A204.1 (cell line): Measurements from ENCODE around the gene HECTD4.

Experiments used
- FAIRE-seq: peaks from 2 replicates; lab custom pipeline; 2012; peaks lifted over from hg19 to GRCh38; lab: Jason Lieb, UNC

Gene HECTD4

GRCh38 chr12:112207397-112207924, 174.8 kb downstream of the HECTD4 start:
- no peak for FAIRE-seq

- no peak for FAIRE-seq
These were observed 175.3 kb downstream of the HECTD4 start for GRCh38 chr12:112206944-112207343.

- FAIRE-seq = no peak
These were observed 183.1 kb downstream of the HECTD4 start for GRCh38 chr12:112199136-112199535.

GRCh38 chr12:112198120-112198733, 184.0 kb downstream of the HECTD4 start:
- FAIRE-seq = no peak

- FAIRE-seq = no peak
These were observed 185.9 kb downstream of the HECTD4 start for GRCh38 chr12:112196196-112196875.

GRCh38 chr12:112194601-112195247, 187.5 kb downstream of the HECTD4 start:
- no peak for FAIRE-seq

GRCh38 chr12:112192475-112192874, 189.8 kb downstream of the HECTD4 start:
- FAIRE-seq = no peak

- FAIRE-seq = no peak
These were observed 190.3 kb downstream of the HECTD4 start for GRCh38 chr12:112191840-112192321.

- no peak for FAIRE-seq
These were observed 191.0 kb downstream of the HECTD4 start for GRCh38 chr12:112191201-112191600.

- FAIRE-seq = no peak
These were observed 191.8 kb downstream of the HECTD4 start for GRCh38 chr12:112190231-112191025.

GRCh38 chr12:112188130-112188830, 194.0 kb downstream of the HECTD4 start:
- no peak for FAIRE-seq

- FAIRE-seq = no peak
These were observed 196.9 kb downstream of the HECTD4 start for GRCh38 chr12:112185093-112185923.

GRCh38 chr12:112184056-112184887, 198.0 kb downstream of the HECTD4 start:
- FAIRE-seq = no peak

GRCh38 chr12:112183141-112184021, 198.8 kb downstream of the HECTD4 start:
- FAIRE-seq = no peak

- no peak for FAIRE-seq
These were observed 199.7 kb downstream of the HECTD4 start for GRCh38 chr12:112182499-112182898.

- no peak for FAIRE-seq
These were observed 201.8 kb downstream of the HECTD4 start for GRCh38 chr12:112180422-112180821.

GRCh38 chr12:112179916-112180315, 202.3 kb downstream of the HECTD4 start:
- no peak for FAIRE-seq

- no peak for FAIRE-seq
These were observed 202.9 kb downstream of the HECTD4 start for GRCh38 chr12:112179341-112179740.

- no peak for FAIRE-seq
These were observed 203.4 kb downstream of the HECTD4 start for GRCh38 chr12:112178796-112179195.
